Mucosa of descending colon (tissue), 3 donors: ENCODE data around the gene IL25. TPM values are rescaled to one million over a fixed set of nuclear protein-coding genes. Genes with fewer than 3 reads are reported as not detected.

Experiments
- ATAC-seq: fragments of 200-7000 bp; cut with Tn5 transposase; one replicate; pipeline ENCODE4 v1.9.1; 2020; ENCODE audit warnings: mild to moderate bottlenecking, moderate library complexity
- DNase-seq, 3 donors: peaks; one replicate each; pipeline ENCODE4 v3.0.0-alpha.2; 2020
- H3K36me3 ChIP-seq: fragments of 200-600 bp; one replicate; pipeline ENCODE4 v1.8.0; 2021; ENCODE audit warnings: low read depth, mild to moderate bottlenecking
- H3K4me1 ChIP-seq: fragments of 200-600 bp; one replicate; pipeline ENCODE4 v1.8.0; 2021; ENCODE audit warnings: low read depth, mild to moderate bottlenecking
- H3K4me3 ChIP-seq: fragments of 200-600 bp; one replicate; pipeline ENCODE4 v1.8.0; 2021; ENCODE audit warnings: mild to moderate bottlenecking
- H3K9me3 ChIP-seq: fragments of 200-600 bp; one replicate; pipeline ENCODE4 v1.8.0; 2021; ENCODE audit warnings: mild to moderate bottlenecking
- intact Hi-C, 2 donors: fragments of 100-400 bp; cut with DNase I in 1 of 2; cut with micrococcal nuclease in 1 of 2; formaldehyde crosslinking; loops; one replicate each; pipeline versions ENCODE4 v1.11.0 to v1.11.1; 2022; cut with DNase I, micrococcal nuclease
- total RNA-seq, 3 donors: library from RNA; stranded (reverse); fragmentation: NEBNext Ultra II Directional in 2 of 3; extraction: Animal tissue kit (Norgen Biotek cat#: 25700) in 2 of 3; gene quantifications; one replicate each; pipeline versions ENCODE4 v1.2.1 to v1.2.4, GENCODE V29; 2021 to 2023
- TF ChIP-seq, protein P1 (sequence below): fragments of 200-600 bp; IDR thresholded peaks from one replicate; pipeline ENCODE4 v1.8.0; 2022; ENCODE audit warnings: antibody characterized with exemption, mild to moderate bottlenecking
- donor health status: DM: no; HTN: no; CAD: no; lungs with moderate emphysema.
- donor health status: DM: no; HTN: no; CAD: no.
- donor health status: DM: no; HTN: yes; CAD: no.

The IL25 gene
- total RNA-seq, 3 donors from 2014 or later, result not detected

- Histone ChIP-seq H3K4me3 (no peak overlapping the region), H3K9me3 (no peaks in the 10 kb centered on the region), H3K4me1 (no peaks in the 10 kb centered on the region), H3K36me3 (no peaks in the 10 kb centered on the region)
- intact Hi-C loops, result no loop called here
- DNase-seq (no peak), ATAC-seq (no peak)
- TF ChIP-seq, protein P1, sequence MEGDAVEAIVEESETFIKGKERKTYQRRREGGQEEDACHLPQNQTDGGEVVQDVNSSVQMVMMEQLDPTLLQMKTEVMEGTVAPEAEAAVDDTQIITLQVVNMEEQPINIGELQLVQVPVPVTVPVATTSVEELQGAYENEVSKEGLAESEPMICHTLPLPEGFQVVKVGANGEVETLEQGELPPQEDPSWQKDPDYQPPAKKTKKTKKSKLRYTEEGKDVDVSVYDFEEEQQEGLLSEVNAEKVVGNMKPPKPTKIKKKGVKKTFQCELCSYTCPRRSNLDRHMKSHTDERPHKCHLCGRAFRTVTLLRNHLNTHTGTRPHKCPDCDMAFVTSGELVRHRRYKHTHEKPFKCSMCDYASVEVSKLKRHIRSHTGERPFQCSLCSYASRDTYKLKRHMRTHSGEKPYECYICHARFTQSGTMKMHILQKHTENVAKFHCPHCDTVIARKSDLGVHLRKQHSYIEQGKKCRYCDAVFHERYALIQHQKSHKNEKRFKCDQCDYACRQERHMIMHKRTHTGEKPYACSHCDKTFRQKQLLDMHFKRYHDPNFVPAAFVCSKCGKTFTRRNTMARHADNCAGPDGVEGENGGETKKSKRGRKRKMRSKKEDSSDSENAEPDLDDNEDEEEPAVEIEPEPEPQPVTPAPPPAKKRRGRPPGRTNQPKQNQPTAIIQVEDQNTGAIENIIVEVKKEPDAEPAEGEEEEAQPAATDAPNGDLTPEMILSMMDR, result no peak
Measured at GRCh38 chr14:23401291-23401690, 28.7 kb downstream of the IL25 start.

DNA sequence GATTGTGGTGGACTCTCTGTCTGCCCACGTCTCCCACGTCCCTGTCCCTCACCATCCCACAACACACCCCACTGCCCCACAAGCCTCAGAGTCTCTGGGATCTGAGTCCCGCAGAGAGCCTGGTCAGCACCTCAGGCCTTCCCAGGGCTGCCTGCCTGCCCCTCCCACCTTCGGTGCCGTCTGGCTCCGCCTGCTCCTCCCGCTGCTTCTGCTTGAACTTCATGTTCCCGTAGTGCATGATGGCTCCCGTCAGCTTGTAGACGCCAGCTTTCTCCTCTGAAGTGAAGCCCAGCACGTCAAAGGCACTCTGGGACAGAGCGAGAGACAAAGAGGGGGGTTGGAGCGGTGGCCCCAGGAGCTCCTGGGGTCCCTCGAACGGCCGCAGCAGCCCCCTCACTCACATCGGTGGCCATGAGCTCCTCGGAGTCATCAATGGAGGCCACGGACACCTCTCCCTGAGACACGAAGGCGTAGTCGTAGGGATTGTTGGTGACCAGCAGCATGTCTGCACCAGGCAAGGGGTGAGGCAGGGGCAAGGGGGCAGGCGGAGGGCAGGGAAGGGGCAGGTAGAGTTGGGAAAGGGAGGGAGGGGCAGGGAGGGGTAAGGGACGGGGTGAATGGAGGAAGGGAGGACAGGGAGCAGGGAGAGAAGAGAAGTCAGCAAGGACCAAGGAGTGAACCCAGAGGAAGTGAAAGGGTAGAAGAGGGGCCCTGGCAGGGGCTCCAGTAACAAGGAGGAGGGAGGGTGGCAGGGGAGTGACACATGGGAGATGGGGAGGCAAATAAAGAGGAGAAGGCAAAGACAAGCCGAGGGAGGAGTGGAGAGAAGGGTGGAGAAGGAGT lies 29.9 kb downstream of the IL25 start:
- ATAC-seq, result no peak
- Histone ChIP-seq H3K4me3 (no peak overlapping the region), H3K4me1 (no peaks in the 10 kb centered on the region), H3K36me3 (no peaks in the 10 kb centered on the region), H3K9me3 (no peaks in the 10 kb centered on the region)
- TF ChIP-seq, protein P1, result no peak
- intact Hi-C loops, result no loop called here
- no peak for DNase-seq

DNA sequence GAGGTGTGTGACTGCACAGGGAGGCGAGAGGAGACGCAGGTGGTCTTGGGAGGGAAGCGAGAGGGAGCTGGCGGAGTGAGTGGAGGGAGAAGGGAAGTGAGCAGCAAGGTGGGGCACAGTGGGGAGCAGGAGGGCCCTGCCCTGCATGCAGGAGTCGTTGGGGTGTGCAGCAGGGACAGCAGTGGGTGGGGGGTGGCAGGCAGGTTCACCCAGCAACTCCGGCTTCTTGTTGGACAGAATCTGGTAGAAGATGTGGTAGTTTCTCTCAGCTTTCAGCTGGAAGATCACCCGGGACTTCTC lies 30.5 kb downstream of the IL25 start:
- no peak for ATAC-seq
- no peak for DNase-seq
- H3K36me3 ChIP-seq, result no peaks in the 10 kb centered on the region
- intact Hi-C loops, result no loop called here
- TF ChIP-seq, protein P1, result no peak
- no peaks in the 10 kb centered on the region for H3K4me1 ChIP-seq
- no peaks in the 10 kb centered on the region for H3K9me3 ChIP-seq
- H3K4me3 ChIP-seq, result no peak overlapping the region

- ATAC-seq, result no peak
- H3K9me3 ChIP-seq, result no peaks in the 10 kb centered on the region
- no peak overlapping the region for H3K4me3 ChIP-seq
- intact Hi-C loops, result no loop called here
- no peak for DNase-seq
- H3K4me1 ChIP-seq, result no peaks in the 10 kb centered on the region
- H3K36me3 ChIP-seq, result no peaks in the 10 kb centered on the region
- TF ChIP-seq, protein P1, result no peak
Measured at GRCh38 chr14:23403908-23404307, 31.3 kb downstream of the IL25 start.

GRCh38 chr14:23404331-23404900 lies 31.8 kb downstream of the IL25 start:
- no peak overlapping the region for H3K4me3 ChIP-seq
- TF ChIP-seq, protein P1, result no peak
- no peaks in the 10 kb centered on the region for H3K9me3 ChIP-seq
- H3K4me1 ChIP-seq, result no peaks in the 10 kb centered on the region
- DNase-seq (no peak), ATAC-seq (no peak)
- H3K36me3 ChIP-seq, result no peaks in the 10 kb centered on the region
- intact Hi-C loops, result no loop called here
